H1 (cell line): ENCODE data around the gene NUBP2. TPM values are rescaled to one million over a fixed set of nuclear protein-coding genes. Genes with fewer than 3 reads are reported as not detected.

Experiments
- CHD7 ChIP-seq: fragments of 300-600 bp; sonication (generic); IDR thresholded peaks from 2 replicates; pipeline ENCODE4 v1.7.1; 2012; ENCODE audit warnings: low read length, moderate library complexity, mild to moderate bottlenecking, inconsistent platforms; ENCODE audit not compliant: insufficient replicate concordance
- polyA plus RNA-seq, 7 experiments: library from polyadenylated mRNA; depleted of rRNA in 3 of 7; stranded (reverse) in 5 of 7; unstranded in 2 of 7; fragments of >200 nt in 5 of 7; fragments of 200-250 nt in 2 of 7; gene quantifications; 1 replicate in 5 of 7; 2 replicates in 1 of 7; 4 replicates in 1 of 7; pipeline versions ENCODE4 v1.2.1 to v1.2.3, GENCODE V29; 2011 to 2013; ENCODE audit warnings: missing spikeins in 2 of 7, mixed read lengths in 2 of 7
- total RNA-seq: library from RNA; stranded (reverse); fragmentation: NEBNext Ultra II Directional; extraction: Animal tissue kit (Norgen Biotek cat#: 25700); gene quantifications from 2 replicates; pipeline ENCODE4 v1.2.1, GENCODE V29; 2021

Gene NUBP2
- total and polyA plus RNA-seq, 2 of the 8 experiments (the other 6 are each of a cell fraction or from before 2014, with no cell fraction given): 70.3 to 96.9 TPM

GRCh38 chr16:1826691-1827573 is 44.2 kb downstream of the NUBP2 start, which contains the start of the genes FAHD1 and HAGH (continued):
- no peak for TF ChIP-seq CHD7
